GM18517 (cell line): ENCODE results near the gene MBTD1.
A peak's percentile ranks its signal among the peaks of the same experiment; 100 is the strongest.
"Not testable (repeated sequence)": the region's sequence is repeated elsewhere in the genome, so short reads cannot be mapped to it uniquely, and the experiment has no call there.

ENCODE experiments used
- ATAC-seq: cut with Tn5 transposase; IDR thresholded peaks from one replicate; pipeline ENCODE4 v1.9.1; 2021; ENCODE audit warnings: mild to moderate bottlenecking, moderate library complexity; ENCODE audit not compliant: unreplicated experiment

The MBTD1 gene

DNA sequence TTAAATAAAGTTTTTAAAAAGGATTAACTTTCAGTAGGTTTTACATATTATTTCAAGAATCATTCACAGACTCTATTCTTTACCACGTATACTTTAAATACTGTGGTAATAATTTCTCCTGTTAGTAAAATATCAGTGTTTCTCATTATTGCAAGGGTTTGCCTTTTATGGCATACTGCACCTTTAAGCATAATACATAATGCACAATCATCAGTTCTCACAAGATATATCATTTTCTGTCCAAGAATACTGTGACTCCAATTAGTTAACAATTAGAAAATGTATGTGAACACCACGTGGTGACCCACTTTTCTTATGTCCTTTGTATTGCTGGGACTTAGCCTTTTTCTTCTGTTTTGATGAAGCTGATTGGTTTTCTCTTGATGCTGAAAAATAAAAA, 68.0 kb downstream of the MBTD1 start:
- no peak for ATAC-seq

DNA sequence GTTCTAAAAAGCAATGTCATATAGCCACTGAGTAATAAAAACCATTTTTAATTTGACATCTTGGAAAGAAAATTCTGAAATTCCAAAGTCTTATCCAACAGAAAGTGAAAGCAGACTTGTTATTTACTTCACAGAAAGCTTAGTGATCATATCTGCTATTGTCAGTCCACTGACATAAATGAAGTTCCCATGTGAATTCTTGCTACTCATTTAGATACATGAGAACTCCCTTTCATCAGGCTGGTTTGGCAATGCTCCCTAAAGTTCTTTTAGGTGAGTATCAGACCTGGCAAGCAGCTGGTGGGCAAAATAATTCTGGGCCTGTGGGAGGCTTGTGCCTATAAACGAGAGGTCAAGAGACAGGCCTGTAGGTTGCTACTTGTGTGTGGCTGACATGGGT, 70.2 kb downstream of the MBTD1 start:
- no peak for ATAC-seq

DNA sequence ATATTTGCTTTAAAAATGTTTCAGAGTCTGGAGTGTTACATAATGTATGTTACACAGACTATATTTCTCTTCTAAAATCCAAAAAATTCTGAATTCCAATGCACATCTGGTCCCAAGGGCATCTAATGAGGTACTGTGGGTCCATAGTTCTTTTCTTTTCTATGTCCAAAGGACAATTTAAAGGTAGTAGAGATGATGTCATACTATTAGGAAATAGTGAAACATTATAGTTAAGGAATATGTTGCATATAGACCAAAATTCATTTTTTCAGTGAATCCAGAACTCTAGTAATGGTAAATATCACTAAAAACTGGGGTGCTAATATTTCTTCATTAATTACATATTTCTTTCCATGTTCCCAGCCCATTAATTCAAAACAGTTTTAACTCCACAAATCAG, 70.7 kb downstream of the MBTD1 start:
- no peak for ATAC-seq

DNA sequence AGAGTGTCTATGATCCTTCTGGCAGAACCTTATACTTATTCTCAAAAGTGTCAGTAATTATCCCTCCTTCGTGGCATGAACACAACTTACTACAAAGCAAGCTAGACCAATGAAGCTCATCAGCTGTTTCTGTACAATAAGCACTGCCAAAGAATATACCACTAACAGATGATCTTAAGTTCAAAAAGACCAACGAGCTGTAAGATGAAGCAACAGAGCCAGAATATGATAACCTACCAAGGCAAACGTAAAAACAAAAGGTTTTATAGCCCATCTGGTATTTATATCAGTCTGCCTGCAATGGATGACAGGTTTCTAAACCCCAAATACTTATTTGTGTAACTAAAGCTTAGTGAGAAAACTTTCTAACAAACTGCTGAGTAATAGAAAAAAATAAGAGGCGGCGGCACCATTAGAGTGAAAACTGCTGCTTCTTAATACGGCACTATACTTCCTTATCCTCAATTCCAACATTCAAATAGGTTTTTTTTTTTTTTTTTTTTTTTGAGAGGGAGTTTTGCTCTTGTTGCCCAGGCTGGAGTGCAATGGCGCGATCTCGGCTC, 71.5 kb downstream of the MBTD1 start:
- no peak for ATAC-seq

DNA sequence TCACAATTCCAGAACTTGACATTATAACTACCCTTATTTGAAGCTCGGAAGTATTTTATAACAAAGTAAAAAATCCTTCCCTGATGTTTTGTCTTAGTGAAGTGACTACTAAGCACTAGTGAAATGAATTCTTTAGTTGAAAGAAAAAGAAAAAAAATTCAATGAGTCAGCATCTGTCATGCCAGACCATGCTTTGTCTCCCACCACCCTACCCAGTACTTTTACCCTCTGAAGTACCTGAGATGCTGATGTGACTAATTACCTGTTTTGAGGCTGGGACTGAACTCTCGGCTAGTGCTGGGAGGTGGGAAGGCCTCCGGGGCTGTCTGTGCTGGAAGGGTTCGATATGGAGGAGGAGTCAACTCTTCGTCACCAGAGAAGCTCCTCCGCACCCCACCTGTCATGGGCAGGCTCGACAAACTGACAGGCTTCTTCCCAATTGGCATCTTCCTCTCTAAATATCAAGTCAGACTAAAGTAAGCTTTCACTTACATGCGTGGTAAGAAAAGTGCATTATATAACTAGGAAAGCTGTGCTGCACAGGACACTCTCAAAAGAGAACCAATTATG, 74.0 kb downstream of the MBTD1 start:
- ATAC-seq, result no peak

DNA sequence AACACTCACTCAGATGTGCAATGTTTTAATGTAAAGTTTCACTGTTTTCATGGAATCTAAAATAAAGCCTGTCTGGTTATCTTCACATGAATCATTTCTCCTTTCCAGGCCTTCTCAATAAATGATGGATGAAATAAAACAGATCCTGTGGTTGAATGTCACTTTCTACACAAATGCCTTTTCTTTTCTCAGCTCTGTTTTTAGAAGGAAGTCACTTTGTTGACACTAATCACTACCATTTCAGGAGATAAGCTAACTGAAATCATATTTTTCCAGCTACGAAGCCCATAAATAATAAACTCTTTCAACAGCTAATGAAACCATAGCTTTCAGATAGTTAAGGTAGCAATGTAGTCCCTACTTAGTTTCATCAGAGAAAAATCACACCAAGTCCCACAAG, 75.7 kb downstream of the MBTD1 start:
- no peak for ATAC-seq

DNA sequence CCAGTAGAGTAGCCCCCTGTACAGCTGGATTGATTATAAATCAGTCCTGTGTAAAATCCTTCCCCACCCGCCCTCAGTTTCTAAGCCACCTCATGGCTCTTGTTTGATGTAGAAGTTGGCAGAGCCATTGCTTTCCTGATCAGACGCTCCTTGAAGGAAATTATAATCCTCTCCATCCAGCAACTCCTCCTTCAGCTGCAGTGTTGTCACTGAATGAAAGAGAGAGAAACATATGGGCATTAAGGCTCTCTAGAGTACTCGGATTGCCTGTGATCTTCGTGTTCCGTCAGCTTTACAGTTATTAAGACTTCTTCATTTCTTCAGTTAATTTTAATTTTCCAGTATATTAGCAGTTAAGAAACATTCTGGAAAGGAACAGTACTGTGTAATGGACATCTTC, 79.4 kb downstream of the MBTD1 start:
- ATAC-seq, result no peak

DNA sequence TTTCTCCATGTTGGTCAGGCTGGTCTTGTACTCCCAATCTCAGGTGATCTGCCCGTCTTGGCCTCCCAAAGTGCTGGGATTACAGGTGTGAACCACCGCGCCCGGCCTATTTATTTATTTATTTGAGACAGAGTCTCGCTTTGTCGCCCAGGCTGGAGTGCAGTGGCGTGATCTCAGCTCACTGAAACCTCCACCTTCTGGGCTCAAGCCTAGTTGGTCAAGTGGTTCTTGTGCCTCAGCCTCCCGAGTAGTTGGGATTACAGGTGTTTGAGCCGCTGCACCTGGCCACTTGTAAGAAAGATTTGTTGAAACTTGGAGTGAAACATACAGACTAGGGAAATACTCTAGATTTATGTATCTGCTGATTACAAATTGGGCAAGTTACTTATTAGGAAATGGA, 87.8 kb downstream of the MBTD1 start:
- ATAC-seq, result not testable (repeated sequence)

DNA sequence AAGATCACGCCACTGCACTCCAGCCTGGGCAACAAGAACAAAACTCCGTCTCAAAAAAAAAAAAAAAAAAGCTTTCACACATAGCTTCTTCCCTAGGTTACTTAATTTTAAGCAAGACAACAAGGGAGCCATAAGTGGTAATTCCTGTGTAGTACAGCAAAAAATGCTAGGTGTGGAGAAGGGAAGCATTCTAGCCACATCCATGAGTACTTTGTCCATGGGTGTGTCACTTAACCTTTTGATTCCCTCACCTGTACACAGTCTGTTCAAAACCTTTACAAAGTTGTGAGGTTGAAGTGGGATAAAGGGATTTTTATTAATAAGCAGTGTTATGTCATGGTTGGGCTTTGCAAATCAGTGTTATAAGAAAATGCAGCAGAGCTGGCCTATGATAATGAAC, 89.1 kb downstream of the MBTD1 start:
- no peak for ATAC-seq

DNA sequence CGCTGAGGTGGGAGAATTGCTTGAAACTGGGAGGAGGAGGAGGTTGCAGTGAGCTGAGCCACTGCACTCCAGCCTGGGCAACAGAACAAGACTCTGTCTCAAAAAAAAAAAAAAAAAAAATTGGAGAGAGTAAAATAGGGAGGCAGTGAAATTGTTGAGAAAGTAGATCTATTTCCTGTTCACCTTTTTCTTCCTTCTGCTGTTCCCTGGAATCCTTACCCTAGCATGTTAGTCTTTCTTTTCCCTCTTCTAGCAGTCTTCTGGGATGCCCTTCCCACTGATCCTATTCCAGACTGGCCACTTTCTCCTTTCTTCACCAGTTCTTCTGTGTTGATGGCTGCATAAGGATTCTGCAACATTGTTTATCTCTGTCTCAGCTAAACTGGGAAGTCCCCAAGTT, 90.5 kb downstream of the MBTD1 start:
- ATAC-seq, result no peak

DNA sequence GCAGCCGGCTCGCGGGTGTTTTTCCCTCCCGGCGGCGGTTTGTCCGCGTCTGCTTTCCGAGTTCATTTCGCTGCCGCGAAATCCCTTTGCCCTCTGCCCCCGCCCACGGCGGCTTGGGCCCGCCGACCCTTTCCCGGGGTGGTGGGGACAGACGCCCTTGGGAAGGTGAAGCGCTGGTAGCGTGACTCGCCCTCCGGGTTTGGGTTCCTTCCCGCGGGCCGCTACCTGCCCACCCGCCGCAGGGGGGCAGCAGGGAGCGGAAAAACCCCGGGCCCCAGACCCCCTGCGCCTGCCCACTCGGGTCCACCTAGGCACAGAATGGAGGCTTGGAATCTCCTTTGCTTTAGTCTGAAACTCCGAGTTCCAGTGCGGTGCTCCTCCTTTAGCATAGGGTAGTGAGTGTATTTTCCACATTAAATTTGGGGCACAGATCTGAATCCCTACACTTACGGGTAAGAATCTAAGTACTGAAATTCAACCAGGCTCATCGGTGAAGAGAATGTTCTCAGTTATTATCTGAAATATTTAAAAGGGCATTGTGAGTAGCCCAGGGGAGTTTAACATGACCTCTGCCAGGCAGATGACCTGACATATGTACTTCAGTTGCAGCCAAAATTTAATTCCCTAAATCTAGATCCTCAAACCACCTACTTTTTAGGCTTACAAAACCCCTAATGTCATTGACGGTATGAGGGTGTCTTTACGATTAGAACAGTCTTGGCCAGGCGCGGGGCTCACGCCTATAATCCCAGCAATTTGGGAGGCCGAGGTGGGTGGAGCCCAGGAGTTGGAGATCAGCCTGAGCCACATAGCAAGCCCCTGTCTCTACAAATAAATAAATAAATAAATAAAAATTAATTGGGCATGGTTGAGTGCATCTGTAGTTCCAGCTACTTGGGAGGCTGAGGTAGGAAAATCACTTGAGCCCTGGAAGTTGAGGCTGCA, 92.6 kb downstream of the MBTD1 start:
- peak; percentile 37 for ATAC-seq

DNA sequence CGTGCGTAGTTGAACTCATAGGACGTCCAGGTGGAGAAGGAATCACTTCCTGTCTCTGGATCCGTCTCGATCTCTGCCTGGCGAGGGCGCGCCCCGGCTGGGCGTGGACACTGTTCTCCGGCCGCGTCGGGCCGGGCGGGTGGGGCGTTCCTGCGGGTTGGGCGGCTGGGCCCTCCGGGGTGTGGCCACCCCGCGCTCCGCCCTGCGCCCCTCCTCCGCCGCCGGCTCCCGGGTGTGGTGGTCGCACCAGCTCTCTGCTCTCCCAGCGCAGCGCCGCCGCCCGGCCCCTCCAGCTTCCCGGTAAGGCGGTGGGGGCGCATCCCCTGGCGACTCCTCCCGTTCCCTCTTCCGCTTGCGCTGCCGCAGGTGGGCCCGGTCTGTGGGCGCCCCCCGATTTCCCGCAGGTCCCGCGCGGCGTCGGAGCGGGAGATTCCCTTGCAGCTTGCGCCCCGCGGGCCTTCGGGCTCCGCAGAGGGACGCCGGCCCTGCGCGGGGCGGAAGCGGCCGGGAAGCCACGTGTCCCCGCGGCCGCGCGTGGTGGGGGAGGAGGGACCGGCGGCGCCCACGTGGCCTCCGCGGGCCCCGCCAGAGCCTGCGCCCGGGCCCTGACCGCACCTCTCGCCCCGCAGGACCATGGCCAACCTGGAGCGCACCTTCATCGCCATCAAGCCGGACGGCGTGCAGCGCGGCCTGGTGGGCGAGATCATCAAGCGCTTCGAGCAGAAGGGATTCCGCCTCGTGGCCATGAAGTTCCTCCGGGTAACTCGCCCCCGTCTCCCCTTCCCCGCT, 93.5 kb downstream of the MBTD1 start, which contains the start of gene NME2:
TSS of gene NME2 (plus strand) at position 214 of the 789 bp plus-strand sequence. CDS start at position 634, 420 bp downstream.
- peak; percentile 73 for ATAC-seq

DNA sequence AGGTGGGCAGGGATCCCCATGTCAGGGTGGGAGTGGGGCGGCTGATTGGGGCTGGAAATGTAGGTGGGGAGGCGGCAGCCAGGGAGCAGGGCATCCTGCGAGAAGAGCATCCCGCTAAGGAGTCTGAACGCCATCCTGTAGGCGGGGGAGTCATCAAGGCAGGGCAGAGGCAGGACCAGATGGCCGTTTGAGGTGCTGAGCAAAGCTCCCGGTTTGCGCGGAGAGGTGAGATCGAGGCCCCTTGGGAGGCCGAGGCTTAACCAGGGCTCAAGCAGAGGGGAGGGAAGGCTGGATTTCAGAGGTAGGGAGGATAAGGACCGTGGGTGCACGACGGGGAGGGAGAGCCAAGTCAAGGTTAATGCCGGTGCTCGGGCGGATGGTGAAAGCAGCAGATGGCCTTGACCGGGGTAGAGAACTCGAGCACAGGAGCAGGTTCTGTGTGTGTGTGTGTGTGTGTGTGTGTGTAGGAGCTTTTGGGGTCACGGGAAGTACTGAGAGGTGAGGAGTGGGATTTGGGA, 94.1 kb downstream of the MBTD1 start:
- no peak for ATAC-seq

DNA sequence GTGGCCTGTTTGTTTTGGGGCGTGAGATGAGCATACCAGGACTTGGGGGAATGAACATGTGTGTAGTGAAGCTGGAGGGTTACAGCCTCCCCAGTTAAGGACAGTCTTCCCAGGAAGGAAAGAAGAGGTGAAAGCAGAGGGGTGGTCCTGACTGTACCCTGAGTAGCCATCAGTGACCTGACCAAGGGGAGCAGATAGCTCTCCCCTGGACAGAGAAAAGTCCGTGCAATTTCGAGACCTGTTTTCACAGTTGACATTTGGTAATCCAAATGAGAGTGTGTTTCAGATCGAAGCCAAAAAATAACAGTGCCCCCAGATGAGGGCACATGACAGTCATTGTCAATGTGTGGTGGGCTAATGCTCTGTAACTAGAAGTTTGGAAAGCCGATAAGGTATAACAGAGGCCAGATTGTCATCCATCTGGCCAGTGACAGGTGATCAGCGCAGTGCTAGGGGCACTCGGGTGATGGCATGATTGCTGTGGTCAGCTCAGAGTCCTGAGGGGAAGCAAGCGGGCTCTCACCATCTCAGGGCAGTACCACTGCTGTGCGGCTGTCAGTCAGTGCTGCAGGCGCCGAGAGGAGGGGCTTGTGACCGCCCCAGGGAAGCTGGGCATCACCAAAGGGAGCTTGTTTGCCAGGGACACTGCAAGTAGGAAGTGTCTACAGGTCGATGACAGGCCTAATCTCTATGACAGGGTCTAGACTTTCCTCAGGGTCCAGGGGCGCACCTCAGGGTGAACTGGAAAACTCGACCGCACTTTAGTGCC, 94.8 kb downstream of the MBTD1 start:
- ATAC-seq, result no peak

DNA sequence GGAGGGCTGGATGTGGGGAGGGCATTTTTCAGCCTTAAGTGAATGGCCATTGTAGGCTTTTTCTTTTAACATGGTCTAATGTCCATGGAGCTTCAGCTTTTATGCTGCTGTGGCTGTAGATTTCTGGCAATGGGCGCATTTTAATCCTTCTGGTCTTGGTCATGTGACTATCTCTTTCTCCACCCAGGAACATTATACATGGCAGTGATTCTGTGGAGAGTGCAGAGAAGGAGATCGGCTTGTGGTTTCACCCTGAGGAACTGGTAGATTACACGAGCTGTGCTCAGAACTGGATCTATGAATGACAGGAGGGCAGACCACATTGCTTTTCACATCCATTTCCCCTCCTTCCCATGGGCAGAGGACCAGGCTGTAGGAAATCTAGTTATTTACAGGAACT, 98.3 kb downstream of the MBTD1 start:
- no peak for ATAC-seq

DNA sequence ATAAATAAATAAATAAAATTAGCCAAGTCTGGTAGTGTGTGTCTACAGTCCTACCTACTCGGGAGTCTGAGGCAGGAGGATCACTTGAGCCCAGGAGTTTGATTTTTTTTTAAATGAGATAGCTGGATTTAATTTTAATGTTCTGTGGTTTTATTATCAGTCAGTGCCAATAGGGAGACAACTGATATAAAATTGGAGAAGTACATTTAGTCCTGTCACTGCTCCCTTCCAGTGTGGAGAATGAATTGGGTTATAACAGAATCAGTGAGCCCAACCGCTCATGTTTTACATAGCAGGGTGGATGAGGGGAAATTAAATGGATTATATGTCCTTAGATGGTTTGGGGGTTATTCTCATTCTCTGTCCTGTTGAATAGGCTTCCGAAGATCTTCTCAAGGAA, 100.2 kb downstream of the MBTD1 start:
- no peak for ATAC-seq

DNA sequence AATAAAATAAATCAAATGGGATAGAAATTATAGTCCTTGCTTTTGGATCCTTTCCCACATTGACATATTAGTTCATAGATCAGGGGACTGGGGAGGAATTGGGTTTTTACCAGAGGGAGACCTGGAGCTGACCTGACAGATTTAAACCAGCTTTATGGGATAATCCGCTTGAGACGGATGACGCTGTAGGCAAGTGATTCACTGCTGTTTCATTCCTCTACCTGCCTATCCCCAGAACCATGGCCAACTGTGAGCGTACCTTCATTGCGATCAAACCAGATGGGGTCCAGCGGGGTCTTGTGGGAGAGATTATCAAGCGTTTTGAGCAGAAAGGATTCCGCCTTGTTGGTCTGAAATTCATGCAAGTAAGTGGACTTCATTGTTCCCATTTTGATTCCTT, 104.4 kb downstream of the MBTD1 start:
- no peak for ATAC-seq

DNA sequence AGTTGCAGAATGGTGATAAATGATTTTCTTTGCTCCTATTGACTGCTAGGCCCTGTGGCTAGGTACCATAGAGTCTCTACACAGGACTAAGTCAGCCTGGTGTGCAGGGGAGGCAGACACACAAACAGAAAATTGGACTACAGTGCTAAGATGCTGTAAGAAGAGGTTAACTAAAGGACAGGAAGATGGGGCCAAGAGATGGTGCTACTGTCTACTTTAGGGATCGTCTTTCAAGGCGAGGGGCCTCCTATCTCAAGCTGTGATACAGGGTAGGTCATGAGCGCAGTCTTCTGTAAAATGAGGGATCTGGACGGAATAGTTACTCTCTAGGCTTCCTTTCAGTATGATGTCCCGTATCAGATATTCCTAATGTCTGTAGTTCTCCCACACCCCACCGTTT, 105.7 kb downstream of the MBTD1 start:
- peak; percentile 4 for ATAC-seq

DNA sequence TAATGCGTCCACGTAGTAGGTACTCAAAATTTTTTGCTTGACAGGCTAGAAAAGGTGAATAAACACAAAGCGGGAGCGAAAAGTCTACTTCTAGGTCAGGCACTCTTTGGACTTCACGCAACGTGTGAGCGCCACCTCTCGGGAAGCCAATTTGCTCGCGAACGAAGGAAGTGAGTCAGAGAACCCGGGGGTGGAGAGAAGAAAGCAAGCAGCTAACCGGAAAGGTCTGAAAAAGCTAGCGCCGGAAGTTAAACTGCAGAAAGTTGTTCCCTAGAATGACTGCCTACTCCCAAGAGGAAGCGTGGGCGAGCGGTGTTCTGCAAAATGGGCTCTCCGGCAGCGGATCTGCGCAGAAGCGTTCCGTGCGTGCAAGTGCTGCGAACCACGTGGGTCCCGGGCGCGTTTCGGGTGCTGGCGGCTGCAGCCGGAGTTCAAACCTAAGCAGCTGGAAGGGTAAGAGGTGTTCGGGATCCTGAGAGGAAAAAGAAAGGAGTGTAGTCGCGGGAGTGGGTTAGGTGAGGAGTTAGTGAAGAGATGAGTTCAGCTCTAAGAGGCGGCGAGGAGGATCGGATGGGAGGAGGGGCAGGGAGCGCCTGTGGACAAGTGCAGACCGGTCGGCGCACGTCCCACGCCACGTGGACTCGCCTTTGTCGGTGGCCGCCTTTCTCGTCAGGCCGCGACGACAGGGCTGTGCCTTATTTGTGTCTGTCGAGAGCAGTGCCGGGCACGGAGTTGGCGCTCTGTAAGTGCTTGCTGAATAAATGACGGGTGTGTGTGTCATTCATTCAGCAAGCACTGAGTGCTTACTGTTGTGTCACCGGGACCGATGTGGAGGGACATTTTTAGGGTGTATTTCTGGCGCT, 106.4 kb downstream of the MBTD1 start, which contains the start of gene NME1:
TSS of gene NME1 (plus strand) at position 350 of the 863 bp plus-strand sequence. CDS start 2,096 bp downstream, outside the sequence.
- peak; percentile 92 for ATAC-seq
